Spinal cord (tissue), 10 donors: ENCODE results near the gene PAFAH2. TPM values are rescaled to one million over a fixed set of nuclear protein-coding genes. Genes with fewer than 3 reads are reported as not detected.

Source experiments
- DNase-seq, 6 donors: peaks; one replicate each; pipeline versions ENCODE4 v3.0.0 to v3.0.0-alpha.2; 2013 to 2015; ENCODE audit warnings: low spot score in 6 of 6, low read depth in 4 of 6
- H3K27ac ChIP-seq: one replicate; pipeline ENCODE4 v1.5.1; 2013; ENCODE audit warnings: low read depth, low read length, control low read depth
- H3K27me3 ChIP-seq: one replicate; pipeline ENCODE4 v1.6.1; 2013; ENCODE audit warnings: low read length; ENCODE audit not compliant: control insufficient read depth, insufficient read depth
- H3K36me3 ChIP-seq: one replicate; pipeline ENCODE4 v1.6.1; 2013; ENCODE audit warnings: low read length; ENCODE audit not compliant: control insufficient read depth, insufficient read depth
- H3K4me1 ChIP-seq: one replicate; pipeline ENCODE4 v1.6.1; 2013; ENCODE audit warnings: low read length; ENCODE audit not compliant: control insufficient read depth, insufficient read depth
- H3K4me3 ChIP-seq: one replicate; pipeline ENCODE4 v1.5.1; 2013; ENCODE audit warnings: low read depth, low read length, control low read depth
- H3K9me3 ChIP-seq: one replicate; pipeline ENCODE4 v1.6.1; 2013; ENCODE audit warnings: low read length; ENCODE audit not compliant: control insufficient read depth, insufficient read depth
- WGBS: methylation state at CpG from one replicate; pipeline ENCODE4 v1.1.5; 2013; ENCODE audit warnings: missing lambda C conversion rate; ENCODE audit not compliant: insufficient coverage; 5-methylcytosine and 5-hydroxymethylcytosine counted together
- polyA plus RNA-seq, 2 donors: library from polyadenylated mRNA; unstranded; fragments of 120-200 nt; gene quantifications; one replicate each; pipeline ENCODE4 v1.2.1, GENCODE V29; 2013; ENCODE audit not compliant: insufficient read length in 2 of 2
- total RNA-seq, 2 donors: library from RNA; depleted of rRNA in 1 of 2; stranded (reverse); fragments of 120-200 nt in 1 of 2; fragments of >200 nt in 1 of 2; gene quantifications; one replicate each; pipeline versions ENCODE4 v1.2.3 to v1.2.4, GENCODE V29; 2013 to 2014
- donor health status: healthy.

PAFAH2 gene
- total and polyA plus RNA-seq, 4 donors: 6.6 to 11.1 (median 8.1) TPM

GRCh38 chr1:26015358-26015757 is 17.5 kb upstream of the PAFAH2 start:
- H3K4me1 ChIP-seq: peaks cover 21% of the 10 kb centered on the region
- no peak overlapping the region for H3K27ac ChIP-seq
- no peaks in the 10 kb centered on the region for H3K9me3 ChIP-seq
- H3K36me3 ChIP-seq: no peaks in the 10 kb centered on the region
- H3K27me3 ChIP-seq: no peaks in the 10 kb centered on the region
- 88% methylated on average over 1 of the region's 2 CpGs for WGBS
- DNase-seq: no peak
- no peak overlapping the region for H3K4me3 ChIP-seq

- Histone ChIP-seq H3K36me3 (no peaks in the 10 kb centered on the region), H3K27me3 (no peaks in the 10 kb centered on the region), H3K4me1 (peaks cover 20% of the 10 kb centered on the region), H3K9me3 (no peaks in the 10 kb centered on the region), H3K27ac (no peak overlapping the region), H3K4me3 (no peak overlapping the region)
- WGBS: no CpG with 5 or more reads among the region's 2 CpGs
- DNase-seq: no peak
These were observed 16.3 kb upstream of the PAFAH2 start for GRCh38 chr1:26014179-26014578.

GRCh38 chr1:26012864-26013263 is 15.0 kb upstream of the PAFAH2 start:
- no peaks in the 10 kb centered on the region for H3K9me3 ChIP-seq
- H3K4me3 ChIP-seq: no peak overlapping the region
- peak in 1 of 6 donors; percentile 25 for DNase-seq
- H3K27me3 ChIP-seq: no peaks in the 10 kb centered on the region
- 45% methylated on average over 3 of the region's 3 CpGs for WGBS
- H3K27ac ChIP-seq: no peak overlapping the region
- no peaks in the 10 kb centered on the region for H3K36me3 ChIP-seq
- peaks cover 20% of the 10 kb centered on the region for H3K4me1 ChIP-seq

GRCh38 chr1:26010825-26011224 is 13.0 kb upstream of the PAFAH2 start:
- H3K27ac ChIP-seq: no peak overlapping the region
- 50% methylated on average over 3 of the region's 3 CpGs for WGBS
- no peaks in the 10 kb centered on the region for H3K9me3 ChIP-seq
- DNase-seq: no peak
- no peaks in the 10 kb centered on the region for H3K36me3 ChIP-seq
- peaks cover under 1% of the 10 kb centered on the region for H3K4me1 ChIP-seq
- H3K27me3 ChIP-seq: no peaks in the 10 kb centered on the region
- H3K4me3 ChIP-seq: no peak overlapping the region

- DNase-seq: peak in 2 of 6 donors; percentile 68 to 84
These were observed 12.1 kb upstream of the PAFAH2 start for GRCh38 chr1:26009796-26010447.

GRCh38 chr1:26006710-26007109 is 8.8 kb upstream of the PAFAH2 start:
- 86% methylated on average over 16 of the region's 16 CpGs for WGBS
- H3K4me1 ChIP-seq: no peaks in the 10 kb centered on the region
- H3K4me3 ChIP-seq: no peak overlapping the region
- H3K27me3 ChIP-seq: no peaks in the 10 kb centered on the region
- H3K9me3 ChIP-seq: no peaks in the 10 kb centered on the region
- no peaks in the 10 kb centered on the region for H3K36me3 ChIP-seq
- no peak overlapping the region for H3K27ac ChIP-seq
- DNase-seq: no peak

More at GRCh38 chr1:26009796-26010447, 12.1 kb upstream of the PAFAH2 start:
- no peaks in the 10 kb centered on the region for H3K27me3 ChIP-seq
- WGBS: 73% methylated on average over 3 of the region's 6 CpGs
- no peaks in the 10 kb centered on the region for H3K36me3 ChIP-seq
- H3K4me3 ChIP-seq: no peak overlapping the region
- no peaks in the 10 kb centered on the region for H3K9me3 ChIP-seq
- no peaks in the 10 kb centered on the region for H3K4me1 ChIP-seq
- H3K27ac ChIP-seq: no peak overlapping the region

- H3K27me3 ChIP-seq: no peaks in the 10 kb centered on the region
- no peaks in the 10 kb centered on the region for H3K4me1 ChIP-seq
- H3K27ac ChIP-seq: no peak overlapping the region
- 72% methylated on average over 4 of the region's 4 CpGs for WGBS
- no peak for DNase-seq
- H3K36me3 ChIP-seq: no peaks in the 10 kb centered on the region
- no peaks in the 10 kb centered on the region for H3K9me3 ChIP-seq
- no peak overlapping the region for H3K4me3 ChIP-seq
These were observed 7.7 kb upstream of the PAFAH2 start for GRCh38 chr1:26005434-26006105.

GRCh38 chr1:26003756-26004155 is 5.9 kb upstream of the PAFAH2 start:
- WGBS: 57% methylated on average over 2 of the region's 2 CpGs
- Histone ChIP-seq H3K4me3 (no peak overlapping the region), H3K27ac (no peak overlapping the region), H3K27me3 (no peaks in the 10 kb centered on the region), H3K9me3 (no peaks in the 10 kb centered on the region), H3K4me1 (peaks cover 1% of the 10 kb centered on the region), H3K36me3 (no peaks in the 10 kb centered on the region)
- no peak for DNase-seq

GRCh38 chr1:26003262-26003661 is 5.4 kb upstream of the PAFAH2 start:
- no peak for DNase-seq
- 86% methylated on average over 1 of the region's 4 CpGs for WGBS
- no peaks in the 10 kb centered on the region for H3K27me3 ChIP-seq
- no peak overlapping the region for H3K4me3 ChIP-seq
- no peaks in the 10 kb centered on the region for H3K36me3 ChIP-seq
- H3K9me3 ChIP-seq: no peaks in the 10 kb centered on the region
- H3K4me1 ChIP-seq: peaks cover 6% of the 10 kb centered on the region
- H3K27ac ChIP-seq: no peak overlapping the region
